ENCODE results near the gene ANKRD35. TPM values are rescaled to one million over a fixed set of nuclear protein-coding genes. Genes with fewer than 3 reads are reported as not detected.

The ANKRD35 gene
- total and polyA plus RNA-seq, 2 of the 8 experiments (the other 6 are each of a cell fraction or from before 2014, with no cell fraction given): 1.6 to 3.0 TPM

GRCh38 chr1:145879775-145880174 is 5.9 kb downstream of the ANKRD35 start:
- Histone ChIP-seq H3K27me3 (replicated peaks in 1 of 4; ENCODE audit: control insufficient read depth in 3 of 4, extremely low read depth in 1 of 4, insufficient read depth in 3 of 4, low read length in 3 of 4) (peaks cover 0 to 12% (median 8%) of the 10 kb centered on the region in 4 experiments; a peak in 6 of 7 replicates), H4K91ac (replicated peaks; ENCODE audit: insufficient read length, low read length) (no peak overlapping the region), H2AFZ (ENCODE audit: low read length) (peak overlapping the region; percentile 75; the same call in 1 of the 2 replicates), H3K79me1 (ENCODE audit: low read depth, low read length) (no peaks in the 10 kb centered on the region), H2AK5ac (ENCODE audit: low read depth, low read length) (no peak overlapping the region), H2BK20ac (ENCODE audit: low read length) (no peak overlapping the region), H3K4me2 (ENCODE audit: insufficient read depth in 1 of 2, low read depth in 2 of 2, low read length in 2 of 2) (peak overlapping the region; percentile 7 to 55; a peak in 2 of 4 replicates), H3K9me3 (ENCODE audit: insufficient read depth in 2 of 2, low read depth in 1 of 2, low read length in 1 of 2) (no peaks in the 10 kb centered on the region), H3K36me3 (ENCODE audit: control insufficient read depth in 2 of 4, insufficient read depth in 4 of 4, low read length in 3 of 4) (no peaks in the 10 kb centered on the region), H3K79me2 (ENCODE audit: control insufficient read depth in 1 of 2, insufficient read depth in 2 of 2, low read length in 2 of 2) (no peaks in the 10 kb centered on the region), H3K4ac (replicated peaks; ENCODE audit: insufficient read length, low read depth, low read length) (no peak overlapping the region), H2BK5ac (ENCODE audit: low read depth, low read length) (no peak overlapping the region), H3K18ac (ENCODE audit: extremely low read depth, low read length) (no peak overlapping the region), H3K23ac (ENCODE audit: insufficient read length) (no peak overlapping the region), H3K14ac (ENCODE audit: insufficient read length) (no peak overlapping the region), H4K5ac (ENCODE audit: insufficient read length, low read depth, low read length) (no peak overlapping the region), H2BK15ac (ENCODE audit: low read length) (no peak overlapping the region), H3K27ac (ENCODE audit: low read depth, low read length) (no peak overlapping the region), H2BK12ac (ENCODE audit: low read depth, low read length) (no peak overlapping the region), H3K4me3 (ENCODE audit: extremely low read depth in 1 of 4, insufficient read depth in 2 of 4, low read depth in 3 of 4, low read length in 4 of 4) (no peak overlapping the region), H4K20me1 (replicated peaks in 1 of 2; ENCODE audit: control insufficient read depth in 1 of 2, insufficient read depth in 2 of 2, low read length in 2 of 2) (no peaks in the 10 kb centered on the region), H3K4me1 (replicated peaks in 1 of 4; ENCODE audit: control insufficient read depth in 3 of 4, insufficient read depth in 4 of 4, low read length in 3 of 4) (peaks cover 0 to 10% (median 6%) of the 10 kb centered on the region in 4 experiments; a peak in 4 of 7 replicates), H3K56ac (replicated peaks; ENCODE audit: insufficient read length, low read depth, low read length) (no peak overlapping the region), H4K8ac (ENCODE audit: extremely low read depth, insufficient read depth, low read length) (no peak overlapping the region), H3K23me2 (ENCODE audit: low read depth, low read length) (no peaks in the 10 kb centered on the region), H3K9ac (replicated peaks in 1 of 4; ENCODE audit: extremely low read depth in 1 of 4, low read depth in 3 of 4, low read length in 3 of 4) (no peak overlapping the region), H2BK120ac (replicated peaks; ENCODE audit: low read depth, low read length) (no peak overlapping the region)
- WGBS, 2 experiments (ENCODE audit: extremely low coverage in 1 of 2, insufficient coverage in 1 of 2, insufficient read length in 1 of 2, insufficient replicate concordance in 2 of 2, low coverage in 1 of 2, low lambda C conversion rate in 2 of 2, missing lambda C conversion rate in 1 of 2): 51% methylated on average over 5 of the region's 5 CpGs; no CpG with 5 or more reads in 1 of the 2 experiments
- DNase-seq (ENCODE audit: low read depth in 1 of 2, low spot score in 2 of 2): no peak
- no peak for FAIRE-seq
- POLR2A ChIA-PET (ENCODE audit: partially characterized antibody): interaction anchor here (0.9 to 2.7 kb wide), 5 partner anchors 8 to 158 kb away, joined by 3 to 10 read pairs (median 7); partner anchors contain the start of genes PIAS3 and RBM8A
- CTCF ChIA-PET (ENCODE audit: partially characterized antibody): interaction anchor here (1.0 to 6.5 kb wide), 9 partner anchors 8 to 97 kb away, joined by 3 to 62 read pairs (median 4); partner anchors contain the start of gene NUDT17
- TF ChIP-seq TEAD4 (IDR thresholded peaks at IDR 0.05; ENCODE audit: low read depth, low read length): no peak
- TF ChIP-seq, protein P1, sequence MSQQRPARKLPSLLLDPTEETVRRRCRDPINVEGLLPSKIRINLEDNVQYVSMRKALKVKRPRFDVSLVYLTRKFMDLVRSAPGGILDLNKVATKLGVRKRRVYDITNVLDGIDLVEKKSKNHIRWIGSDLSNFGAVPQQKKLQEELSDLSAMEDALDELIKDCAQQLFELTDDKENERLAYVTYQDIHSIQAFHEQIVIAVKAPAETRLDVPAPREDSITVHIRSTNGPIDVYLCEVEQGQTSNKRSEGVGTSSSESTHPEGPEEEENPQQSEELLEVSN (IDR thresholded peaks at IDR 0.05): no peak
- no peak for TF ChIP-seq SIX5 (IDR thresholded peaks at IDR 0.05; ENCODE audit: low read depth, low read length)
- TF ChIP-seq SUZ12 (IDR thresholded peaks at IDR 0.05; ENCODE audit: low read length): no peak
- TF ChIP-seq CREB1 (IDR thresholded peaks at IDR 0.05): no peak
- TF ChIP-seq NRF1 (IDR thresholded peaks at IDR 0.05; ENCODE audit: low read depth, low read length): no peak
- TF ChIP-seq TBP (IDR thresholded peaks at IDR 0.05; ENCODE audit: low read depth, low read length): no peak
- no peak for TF ChIP-seq SIRT6 (IDR thresholded peaks at IDR 0.05; ENCODE audit: low read length)
- TF ChIP-seq HDAC2 (IDR thresholded peaks at IDR 0.05; ENCODE audit: borderline replicate concordance in 1 of 2, low read depth in 2 of 2, low read length in 2 of 2): no peak
- TF ChIP-seq ATF2 (IDR thresholded peaks at IDR 0.05; ENCODE audit: low read length): no peak
- no peak for TF ChIP-seq CTBP2 (IDR thresholded peaks at IDR 0.05; ENCODE audit: borderline replicate concordance, insufficient read depth, insufficient read length, low read length)
- no peak for TF ChIP-seq JUN (IDR thresholded peaks at IDR 0.05; ENCODE audit: low read depth, low read length)

Measured in H1 (cell line).